Measurements from ENCODE around the gene TCEANC2.
A peak's percentile ranks its signal among the peaks of the same experiment; 100 is the strongest.
"Not testable (repeated sequence)": the region's sequence is repeated elsewhere in the genome, so short reads cannot be mapped to it uniquely, and the experiment has no call there.

The TCEANC2 gene

GRCh38 chr1:54091666-54092065 lies 38.3 kb downstream of the TCEANC2 start:
- no peak for DNase-seq

GRCh38 chr1:54094001-54094729 lies 40.8 kb downstream of the TCEANC2 start:
- DNase-seq: no peak

- not testable (repeated sequence) for DNase-seq
Observed at GRCh38 chr1:54094730-54095105, 41.3 kb downstream of the TCEANC2 start.

GRCh38 chr1:54095546-54096226 lies 42.3 kb downstream of the TCEANC2 start:
- DNase-seq: peak; percentile 55

DNA sequence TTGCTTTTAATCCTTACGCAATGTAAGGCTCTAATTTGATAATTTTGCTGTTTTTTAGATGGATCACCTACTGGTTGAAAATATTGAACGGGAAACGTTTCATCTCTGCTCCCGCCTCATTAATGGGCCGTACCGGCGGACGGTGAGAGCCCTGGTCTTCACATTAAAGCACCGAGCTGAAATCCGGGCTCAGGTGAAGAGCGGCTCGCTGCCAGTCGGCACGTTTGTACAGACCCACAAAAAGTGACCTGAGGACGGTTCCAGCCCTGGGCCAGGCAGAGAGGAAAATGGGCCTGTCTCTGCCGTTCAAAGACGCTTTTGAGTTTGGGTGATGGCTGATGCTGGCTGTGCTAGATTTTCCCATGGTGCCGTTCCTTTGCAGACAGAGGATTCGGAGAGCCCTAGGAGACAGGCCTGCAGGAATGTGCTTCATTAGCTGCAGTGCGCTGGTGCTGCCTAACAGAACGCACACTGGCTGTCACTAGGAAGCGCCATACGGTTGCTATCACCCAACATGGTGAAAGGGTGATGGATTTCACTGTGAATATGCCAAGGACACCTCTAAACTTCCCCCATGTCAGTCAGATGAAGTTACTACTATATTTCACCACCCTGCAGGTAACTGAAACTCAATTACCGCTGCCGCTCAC lies 42.9 kb downstream of the TCEANC2 start:
- no peak for DNase-seq

DNA sequence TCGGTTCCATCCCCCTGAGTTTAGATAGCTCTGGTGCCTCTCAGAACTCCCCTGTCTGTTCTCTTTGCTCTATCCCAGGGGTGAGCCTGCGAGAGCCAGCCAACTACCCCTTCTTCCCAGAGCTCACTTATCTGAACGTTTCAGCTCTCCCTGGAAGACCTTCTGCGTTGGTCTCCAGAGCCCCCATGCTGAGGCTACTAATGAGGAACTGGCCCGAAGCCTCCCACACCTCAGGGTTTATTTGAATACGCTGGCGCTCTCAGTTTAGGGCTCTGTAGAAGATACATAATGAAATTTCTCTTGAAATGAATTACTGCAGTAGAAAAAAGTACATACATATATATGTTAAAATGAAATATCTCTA lies 43.5 kb downstream of the TCEANC2 start:
- DNase-seq: no peak

DNA sequence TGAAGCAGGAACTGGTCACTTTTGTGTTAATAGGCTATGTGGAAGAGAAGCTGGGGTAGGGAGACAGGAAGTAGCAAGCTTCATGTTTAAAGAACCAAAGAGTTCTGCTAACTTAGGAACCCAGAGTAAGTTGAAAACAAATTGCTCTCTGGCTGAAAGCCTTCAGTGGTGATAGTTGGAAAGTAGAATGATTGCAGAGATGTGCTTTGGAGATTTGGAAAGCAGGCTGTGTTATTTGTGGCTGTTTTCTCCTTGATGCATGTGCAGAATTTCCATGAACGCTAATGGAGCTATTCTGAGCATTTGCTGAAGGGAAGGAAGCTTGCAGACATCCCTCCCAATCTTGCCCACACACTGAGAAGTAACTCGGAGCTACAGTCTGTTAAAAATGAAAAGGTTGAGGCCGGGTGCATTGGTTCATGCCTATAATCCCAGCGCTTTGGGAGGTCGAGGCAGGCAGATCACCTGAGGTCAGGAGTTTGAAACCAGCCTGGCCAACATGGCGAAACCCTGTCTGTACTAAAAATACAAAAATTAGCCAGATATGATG lies 45.7 kb downstream of the TCEANC2 start:
- no peak for DNase-seq

- no peak for DNase-seq
Observed at GRCh38 chr1:54100500-54100899, 47.1 kb downstream of the TCEANC2 start.

- no peak for DNase-seq
Observed at GRCh38 chr1:54103414-54103813, 50.0 kb downstream of the TCEANC2 start.

DNA sequence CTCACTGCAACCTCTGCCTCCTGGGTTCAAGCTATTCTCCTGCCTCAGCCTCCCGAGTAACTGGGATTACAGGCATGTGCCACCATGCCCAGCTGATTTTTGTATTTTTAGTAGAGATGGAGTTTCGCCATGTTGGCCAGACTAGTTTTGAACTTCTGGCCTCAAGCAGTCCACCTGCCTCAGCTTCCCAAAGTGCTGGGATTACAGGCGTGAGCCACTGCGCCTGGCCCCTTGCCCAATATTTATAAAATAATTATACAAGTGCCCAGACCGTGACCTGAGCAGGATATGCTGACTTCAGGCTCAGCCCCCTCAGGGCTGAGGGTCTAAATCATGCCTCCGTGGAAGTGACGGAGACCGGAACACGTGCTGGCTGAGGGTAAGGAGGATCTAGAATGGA lies 51.2 kb downstream of the TCEANC2 start:
- DNase-seq: not testable (repeated sequence)

DNA sequence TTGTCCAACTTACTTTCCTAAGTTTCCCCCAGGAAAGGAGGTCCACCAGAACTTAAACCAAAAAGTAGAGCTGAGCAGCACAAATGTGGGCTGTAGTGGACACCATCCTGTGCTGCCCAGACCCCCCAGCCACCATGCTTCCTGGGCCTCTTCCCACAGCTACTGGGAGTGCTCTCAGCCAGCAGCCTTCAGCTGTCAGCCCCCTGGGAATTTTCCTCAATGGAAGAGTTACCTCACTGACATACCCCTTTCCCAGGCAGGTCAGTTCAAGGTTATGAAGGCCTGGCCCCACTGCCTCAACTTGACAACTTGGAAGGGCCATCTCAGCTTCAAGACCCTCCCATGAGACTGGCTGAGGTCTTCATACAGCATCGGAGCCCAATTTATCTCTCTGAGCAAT lies 51.7 kb downstream of the TCEANC2 start:
- DNase-seq: no peak

GRCh38 chr1:54105736-54106269 lies 52.4 kb downstream of the TCEANC2 start:
- no peak for DNase-seq

DNA sequence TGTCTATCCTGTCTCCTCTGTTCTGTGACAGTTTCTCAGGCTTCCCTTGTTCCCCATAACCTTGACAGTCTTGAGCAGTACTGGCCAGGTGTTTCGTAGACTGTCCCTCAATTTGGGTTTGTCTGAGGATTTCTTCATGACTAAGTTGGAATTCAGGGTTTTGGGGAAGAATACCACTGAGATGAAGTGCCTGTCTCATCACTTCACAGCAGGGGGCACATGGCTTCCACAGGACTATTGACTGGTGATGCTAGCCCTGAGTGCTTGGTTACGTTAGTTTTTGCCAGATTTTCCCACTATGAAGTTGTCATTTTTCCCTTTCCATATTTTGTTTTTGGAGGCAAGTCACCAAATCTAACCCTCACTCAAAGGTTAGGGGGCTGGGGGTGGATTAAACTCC lies 53.7 kb downstream of the TCEANC2 start:
- DNase-seq: peak; percentile 49

DNA sequence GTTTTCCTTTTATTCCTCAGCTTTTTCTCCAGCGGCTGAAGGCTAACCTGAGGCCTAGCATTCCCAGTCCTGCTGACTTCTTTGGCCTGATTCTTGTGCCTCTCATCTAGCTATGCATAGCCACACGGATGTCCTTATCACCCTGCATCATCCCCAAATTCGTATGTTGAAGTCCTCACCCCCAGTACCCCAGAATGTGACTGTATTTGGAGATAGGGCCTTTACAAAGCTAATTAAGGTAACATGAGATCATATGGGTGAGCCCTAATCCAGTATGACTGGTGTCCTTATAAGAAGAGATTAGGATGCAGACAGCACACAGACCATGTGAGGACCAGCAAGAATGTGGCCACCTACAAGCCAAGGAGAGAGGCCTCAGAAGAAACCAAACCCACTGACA lies 54.7 kb downstream of the TCEANC2 start:
- peak; percentile 84 for DNase-seq

GRCh38 chr1:54109129-54110090 lies 56.0 kb downstream of the TCEANC2 start:
- DNase-seq: peak; percentile 79

DNA sequence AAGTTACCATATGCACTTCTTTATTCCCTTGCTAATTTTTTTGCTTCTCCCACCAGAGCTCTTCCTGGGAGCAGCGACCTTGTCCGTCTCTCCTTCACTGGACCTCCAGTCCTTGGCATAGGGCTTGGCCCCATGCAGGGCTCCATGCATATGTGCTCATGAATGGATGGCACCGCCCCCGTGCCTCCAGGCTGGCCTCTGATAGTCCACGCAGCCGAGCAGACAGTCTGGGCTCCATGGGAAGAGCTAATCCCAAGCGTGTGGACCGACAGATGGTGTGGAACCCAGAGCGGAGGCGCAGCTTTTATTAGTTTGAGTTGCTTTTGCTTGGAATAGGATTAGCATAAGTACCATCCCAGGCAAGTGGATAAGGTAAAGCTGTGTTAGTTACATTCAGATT lies 57.6 kb downstream of the TCEANC2 start:
- DNase-seq: no peak

- no peak for DNase-seq
Observed at GRCh38 chr1:54111624-54112023, 58.2 kb downstream of the TCEANC2 start.

- DNase-seq: no peak
Observed at GRCh38 chr1:54112027-54112426, 58.6 kb downstream of the TCEANC2 start.

DNA sequence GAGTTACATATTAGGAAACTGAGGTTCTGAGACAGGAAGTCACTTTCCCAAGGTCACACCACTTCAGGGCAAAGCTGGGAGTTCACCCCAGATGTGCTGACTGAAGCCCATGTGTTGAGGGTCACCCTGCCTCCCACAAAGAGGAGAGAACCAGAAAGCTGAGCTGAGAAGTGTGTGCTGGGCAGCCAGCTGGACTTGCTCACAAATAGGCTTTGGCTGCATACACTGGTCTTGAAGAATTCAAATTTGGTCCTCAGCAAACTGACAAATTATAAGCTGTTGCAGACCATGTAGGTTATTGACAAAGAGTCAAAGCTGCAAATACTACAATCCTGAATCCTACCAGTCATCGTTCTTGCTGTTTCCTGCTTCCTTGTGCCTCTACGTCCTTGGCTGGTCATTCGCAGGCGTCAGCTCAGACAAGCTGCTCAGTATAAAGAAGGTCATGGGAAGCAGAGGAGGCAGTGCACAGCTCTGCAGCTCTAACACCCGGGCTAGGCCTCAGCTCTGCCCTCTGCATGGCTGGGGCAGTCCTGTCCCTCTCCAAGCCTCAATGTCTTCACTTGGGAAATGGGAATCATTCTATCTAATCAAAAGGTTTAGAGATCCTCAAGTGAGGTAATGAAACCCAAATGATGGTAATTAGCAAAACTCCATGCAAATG lies 59.4 kb downstream of the TCEANC2 start:
- no peak for DNase-seq

DNA sequence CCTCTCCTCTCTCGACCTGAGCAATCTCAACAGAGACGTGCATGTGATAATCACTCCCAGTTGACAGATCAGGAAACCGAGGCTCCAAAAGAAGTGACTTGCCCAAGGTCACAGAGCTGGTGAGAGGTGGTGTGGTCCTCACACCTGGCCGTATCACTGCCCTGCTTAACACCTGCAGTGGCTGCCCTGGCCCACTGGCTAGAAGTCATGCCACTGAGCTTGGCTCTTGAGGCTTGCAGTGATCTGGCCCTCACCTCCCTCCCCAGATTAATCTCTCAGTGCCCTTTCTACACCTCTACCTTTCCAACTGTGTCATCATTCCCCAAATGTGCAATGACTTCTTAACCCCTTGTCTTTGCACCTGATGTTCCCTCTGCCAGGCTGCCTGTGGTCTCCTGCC lies 60.6 kb downstream of the TCEANC2 start:
- DNase-seq: no peak

DNA sequence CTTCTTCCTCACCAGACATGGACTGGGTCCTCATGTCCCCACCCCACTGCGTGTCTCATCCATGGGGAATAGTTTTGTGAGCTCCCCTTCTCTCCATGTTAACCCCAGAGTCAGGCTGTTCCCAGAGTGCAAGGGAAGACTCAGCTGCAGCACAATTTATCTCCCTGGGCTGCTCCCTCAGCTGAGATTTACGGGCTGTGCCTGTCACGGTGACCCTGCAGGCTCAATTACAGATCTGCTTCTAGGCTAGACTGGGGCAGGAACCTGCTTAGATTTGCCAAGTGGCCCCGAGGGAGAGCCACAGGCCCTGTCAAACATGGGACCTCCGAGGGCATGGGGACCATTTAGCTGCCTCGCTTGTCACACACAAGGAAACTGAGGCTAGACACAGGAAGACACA lies 61.5 kb downstream of the TCEANC2 start:
- DNase-seq: no peak

- DNase-seq: no peak
Observed at GRCh38 chr1:54115520-54115919, 62.1 kb downstream of the TCEANC2 start.
